IPS-NIHi7 (cell line): Measurements from ENCODE around the gene SLC35F4.

Source experiments
- DNase-seq: peaks from one replicate; pipeline ENCODE4 v3.0.0; 2012; ENCODE audit warnings: mixed read lengths; ENCODE audit errors: extremely low spot score

Gene SLC35F4

DNA sequence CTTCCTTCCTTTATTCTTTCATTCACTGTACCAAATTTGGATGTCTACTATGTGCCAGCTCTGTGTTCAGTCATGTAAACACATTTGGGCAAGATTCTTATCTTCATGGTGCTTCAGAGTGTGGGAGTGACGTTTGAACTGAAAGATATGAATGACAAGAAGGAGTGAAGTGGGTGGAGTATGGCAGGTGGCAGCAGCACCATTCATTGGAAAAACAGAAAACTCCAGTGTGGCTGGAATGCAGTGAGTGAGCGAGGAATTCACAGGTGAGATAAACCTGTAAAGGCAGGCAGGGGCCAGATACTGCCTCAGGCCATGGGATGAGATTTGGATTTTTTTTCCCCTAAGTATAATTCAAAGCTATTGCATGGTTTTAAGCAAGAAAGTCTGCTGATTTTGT is 231.6 kb downstream of the SLC35F4 start:
- peak; percentile 14 for DNase-seq

GRCh38 chr14:57632649-57633048 is 233.2 kb downstream of the SLC35F4 start:
- DNase-seq, result no peak

DNA sequence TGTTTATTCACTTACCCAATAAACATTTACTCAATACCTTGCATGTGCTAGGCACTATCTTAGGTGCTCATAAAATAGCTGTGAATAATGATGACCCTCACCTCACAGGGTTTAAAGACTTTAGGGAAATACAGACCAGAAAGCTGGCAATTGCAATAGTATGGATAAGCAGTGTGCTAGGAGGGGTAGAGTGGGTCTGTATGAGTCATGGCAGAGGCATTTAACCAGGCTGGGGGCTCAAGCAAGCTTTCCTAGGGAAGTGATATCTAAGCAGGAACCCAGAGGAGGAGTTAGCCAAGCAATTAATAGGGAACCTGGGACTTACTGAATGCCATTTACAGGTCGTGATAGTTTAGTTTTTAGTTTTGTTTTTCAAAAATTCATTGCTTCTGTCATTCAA is 248.4 kb downstream of the SLC35F4 start:
- peak; percentile 76 for DNase-seq

DNA sequence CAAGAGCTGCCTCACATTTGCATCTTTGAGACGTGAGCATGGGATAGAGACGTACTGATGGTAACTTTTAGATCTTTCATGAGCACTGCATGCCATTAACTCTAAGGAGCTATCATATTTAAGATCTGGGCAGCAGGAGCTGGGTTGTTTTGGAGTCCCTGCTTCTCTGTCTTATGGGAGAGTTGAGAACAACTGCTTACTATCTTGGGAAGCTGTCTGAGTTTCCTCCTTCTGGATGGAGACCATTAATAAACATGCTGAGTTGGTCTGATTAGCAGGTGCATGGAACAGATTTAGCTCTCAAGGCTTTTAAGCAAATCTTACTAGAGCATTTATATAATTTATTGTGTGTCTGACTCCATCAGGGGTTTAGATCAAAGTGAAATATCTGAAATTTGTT is 252.9 kb downstream of the SLC35F4 start:
- no peak for DNase-seq

- no peak for DNase-seq
Observed at GRCh38 chr14:57611555-57612075, 254.3 kb downstream of the SLC35F4 start.

DNA sequence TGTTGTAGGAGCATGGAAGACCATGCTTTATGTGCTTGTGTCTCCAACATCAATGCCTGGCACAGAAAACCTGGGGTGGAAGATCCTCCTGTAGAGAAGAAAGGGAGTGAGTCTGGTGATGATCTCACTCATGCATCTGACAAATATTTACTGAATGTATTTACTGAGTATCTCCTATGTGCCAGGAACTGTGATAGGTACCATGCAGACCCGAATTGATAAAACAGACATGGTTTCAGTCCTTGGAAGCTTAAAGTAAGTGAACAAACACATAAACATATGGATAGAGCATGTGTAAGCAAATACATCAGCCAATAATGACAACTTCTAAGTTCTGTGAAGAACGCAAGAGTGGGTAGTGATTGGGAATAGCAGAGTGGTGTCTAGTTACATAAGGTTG is 255.3 kb downstream of the SLC35F4 start:
- DNase-seq, result no peak

DNA sequence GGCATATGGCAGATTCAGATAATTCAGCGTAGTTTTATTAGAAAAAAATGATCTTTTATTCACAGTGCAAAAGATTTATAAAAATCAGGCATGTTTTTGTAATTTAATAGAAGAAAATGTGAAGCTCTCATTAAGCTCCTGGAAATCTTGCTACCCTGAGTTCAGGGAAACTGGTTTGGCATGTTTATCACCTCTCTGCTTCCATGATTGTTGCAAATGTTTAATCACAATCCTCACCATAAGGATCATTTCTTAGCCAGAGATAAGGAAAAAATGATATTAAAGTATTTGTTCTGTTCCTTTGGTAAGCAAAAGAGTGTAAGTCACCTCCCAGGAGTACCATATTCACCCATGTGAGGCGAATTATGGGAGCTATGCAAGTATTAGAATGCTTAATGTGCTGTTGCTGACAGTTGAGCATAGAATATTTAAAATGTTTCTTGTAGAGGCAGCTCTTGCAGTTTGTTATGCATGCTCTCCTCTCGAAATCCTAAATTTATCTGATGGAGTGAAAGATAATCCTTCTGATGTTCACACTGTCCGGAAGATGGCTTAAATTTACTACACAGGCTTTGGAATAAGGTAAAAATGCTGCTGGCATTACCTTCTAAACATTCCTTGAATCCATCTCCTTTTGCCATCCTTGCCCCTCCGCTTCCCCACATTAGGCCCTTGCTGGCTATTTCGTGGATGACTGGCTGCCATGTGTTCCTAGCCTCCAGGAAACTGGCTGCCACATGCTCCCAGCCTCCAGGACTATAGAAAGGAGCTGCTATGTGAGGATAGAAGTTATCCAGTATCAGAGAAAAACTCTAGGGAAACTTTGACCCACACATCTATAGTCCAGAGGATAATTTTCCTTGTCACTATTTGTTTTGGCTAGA is 256.5 kb downstream of the SLC35F4 start:
- DNase-seq, result no peak

GRCh38 chr14:57607086-57607485 is 258.8 kb downstream of the SLC35F4 start:
- DNase-seq, result no peak

DNA sequence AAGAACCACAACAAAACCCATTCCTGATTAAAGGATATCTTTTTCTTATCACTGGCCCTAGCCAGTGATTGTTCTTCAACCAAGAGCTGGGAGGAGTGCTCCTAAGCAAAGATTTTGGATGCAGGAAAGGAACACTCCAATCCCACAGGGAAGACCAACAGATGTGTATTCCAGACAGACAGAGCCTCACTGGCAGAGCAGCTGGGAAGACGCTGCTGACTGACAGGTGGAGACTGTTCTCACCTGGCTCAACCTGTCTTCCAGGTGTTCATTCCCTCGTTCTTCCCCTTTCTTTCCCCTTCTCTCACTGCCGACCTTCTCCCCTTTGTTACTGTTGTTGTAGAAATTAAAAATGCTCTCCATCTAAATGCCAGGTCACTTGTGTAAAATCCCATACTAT is 282.5 kb downstream of the SLC35F4 start:
- peak; percentile 28 for DNase-seq

- no peak for DNase-seq
Observed at GRCh38 chr14:57582746-57583145, 283.1 kb downstream of the SLC35F4 start.

DNA sequence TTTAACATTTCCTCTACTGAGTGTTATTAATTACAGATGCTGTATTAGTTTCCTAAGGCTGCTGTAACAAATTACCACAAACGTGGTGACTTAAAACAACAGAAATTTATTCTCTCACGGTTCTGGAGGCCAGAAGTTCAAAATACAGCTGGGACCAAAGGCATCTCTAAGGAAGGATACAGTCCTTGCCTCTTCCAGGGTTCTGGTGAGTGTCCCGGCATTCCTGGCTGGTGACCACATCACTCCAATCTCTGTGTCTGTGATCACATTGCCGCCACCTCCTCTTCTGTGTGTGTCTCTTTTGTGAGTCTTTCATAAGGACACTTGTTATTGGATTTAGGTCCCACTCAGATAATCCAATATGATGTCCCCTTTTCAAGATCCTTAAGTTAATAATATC is 287.1 kb downstream of the SLC35F4 start:
- no peak for DNase-seq

GRCh38 chr14:57576498-57576897 is 289.4 kb downstream of the SLC35F4 start:
- DNase-seq, result no peak

DNA sequence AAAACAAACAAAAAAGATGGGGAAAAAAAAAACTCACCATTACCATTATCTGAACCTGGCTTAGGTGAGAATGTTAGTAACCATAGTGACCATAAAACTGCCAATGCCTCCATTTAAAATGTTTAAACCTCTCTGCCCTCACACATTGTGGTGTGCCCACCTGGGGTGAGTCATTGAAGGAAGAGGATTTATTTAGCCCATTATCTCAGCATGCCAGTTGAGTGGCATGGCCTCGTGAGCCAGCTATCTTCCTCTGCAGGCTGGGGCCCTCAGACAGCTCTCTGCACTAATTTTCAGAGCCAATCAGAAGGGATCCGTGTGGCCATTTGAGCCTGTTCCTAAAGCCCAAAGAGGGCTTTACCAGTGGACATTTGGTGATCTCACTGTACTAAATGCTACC is 290.4 kb downstream of the SLC35F4 start:
- DNase-seq, result no peak

DNA sequence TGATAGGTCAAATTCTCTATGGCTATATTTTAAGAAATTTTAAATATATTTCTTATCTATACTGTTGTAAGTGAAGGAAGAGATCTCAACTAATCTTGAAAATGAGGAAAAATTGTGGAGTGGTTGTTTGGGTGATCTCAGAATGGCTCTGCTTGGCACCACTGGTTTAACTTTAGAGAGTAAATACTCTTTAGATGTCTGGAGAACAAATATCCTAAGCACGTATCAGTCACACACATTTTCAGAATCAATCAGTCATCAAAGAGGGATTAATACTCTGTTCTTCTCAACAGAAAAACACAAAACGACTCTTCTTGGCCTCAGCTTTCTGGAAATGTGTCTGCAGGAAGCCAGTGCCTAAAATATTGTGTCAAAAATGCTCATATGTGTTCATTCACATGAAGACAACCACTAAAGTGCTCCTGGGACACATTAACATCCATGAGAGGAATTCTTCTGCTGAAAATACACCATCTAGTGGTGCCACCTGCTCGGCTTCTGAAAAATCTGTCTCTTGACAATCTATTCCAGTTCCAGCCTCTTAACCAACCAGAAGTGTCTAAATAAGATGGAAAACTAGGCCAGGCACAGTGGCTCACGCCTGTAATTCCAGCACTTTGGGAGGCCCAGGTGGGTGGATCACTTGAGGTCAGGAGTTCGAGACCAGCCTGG is 291.1 kb downstream of the SLC35F4 start:
- no peak for DNase-seq

DNA sequence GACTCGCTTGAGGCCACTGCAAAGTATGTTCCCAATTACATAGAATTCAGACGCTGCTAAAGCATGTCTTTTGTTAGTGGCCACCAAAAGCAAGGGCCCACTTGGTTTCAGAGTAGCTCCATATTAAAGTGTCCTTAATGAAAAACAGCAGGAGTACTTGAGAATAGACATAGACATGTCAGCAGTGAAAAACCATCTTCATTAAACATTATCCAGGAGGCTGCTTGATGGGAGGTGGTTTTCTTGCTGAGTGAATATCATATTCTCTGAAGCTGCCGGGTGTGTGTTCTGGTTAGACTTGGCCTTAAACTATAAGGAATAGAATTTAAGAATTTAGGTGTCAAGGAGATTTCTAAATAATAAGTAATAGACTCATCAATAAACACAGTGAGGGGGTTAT is 292.7 kb downstream of the SLC35F4 start:
- no peak for DNase-seq

DNA sequence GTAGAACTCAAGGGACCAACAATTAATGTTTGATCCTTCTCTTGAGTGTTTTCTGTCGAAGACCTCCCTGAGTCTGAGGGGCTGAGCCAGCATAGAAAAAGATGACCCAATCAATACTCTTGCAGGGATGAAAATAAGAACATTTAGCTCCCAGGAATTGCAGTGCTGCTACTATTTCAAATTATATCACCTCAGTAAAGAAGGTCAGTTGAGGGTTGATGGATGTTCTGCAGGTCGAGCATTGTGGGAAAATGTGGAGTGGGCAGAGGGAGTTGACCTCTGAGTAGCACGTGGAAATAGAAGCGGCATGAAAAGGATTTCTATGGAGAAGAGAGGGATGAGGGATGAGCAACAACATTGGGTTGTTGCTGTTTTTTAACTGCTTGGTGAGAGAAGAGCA is 297.3 kb downstream of the SLC35F4 start:
- no peak for DNase-seq

DNA sequence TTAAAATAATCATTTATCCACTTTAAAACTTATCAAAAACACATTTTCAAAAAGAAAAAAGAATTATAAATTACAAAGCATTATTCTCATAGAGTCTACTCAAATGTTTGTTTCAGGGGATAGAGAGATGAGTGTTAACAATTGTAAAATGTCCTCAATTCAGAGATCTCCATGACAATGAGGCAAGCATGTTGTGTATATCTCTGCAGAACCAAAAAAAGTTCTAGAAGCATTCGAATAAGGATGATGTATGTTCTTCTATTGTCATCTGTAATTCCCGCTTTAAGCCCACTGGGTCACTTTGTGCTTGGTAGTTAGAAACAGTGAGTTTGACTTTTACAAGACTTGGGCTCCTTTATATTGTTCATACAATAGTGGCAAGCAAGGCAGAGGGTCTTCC is 298.7 kb downstream of the SLC35F4 start:
- no peak for DNase-seq

- DNase-seq, result no peak
Observed at GRCh38 chr14:57560681-57561080, 305.2 kb downstream of the SLC35F4 start.

DNA sequence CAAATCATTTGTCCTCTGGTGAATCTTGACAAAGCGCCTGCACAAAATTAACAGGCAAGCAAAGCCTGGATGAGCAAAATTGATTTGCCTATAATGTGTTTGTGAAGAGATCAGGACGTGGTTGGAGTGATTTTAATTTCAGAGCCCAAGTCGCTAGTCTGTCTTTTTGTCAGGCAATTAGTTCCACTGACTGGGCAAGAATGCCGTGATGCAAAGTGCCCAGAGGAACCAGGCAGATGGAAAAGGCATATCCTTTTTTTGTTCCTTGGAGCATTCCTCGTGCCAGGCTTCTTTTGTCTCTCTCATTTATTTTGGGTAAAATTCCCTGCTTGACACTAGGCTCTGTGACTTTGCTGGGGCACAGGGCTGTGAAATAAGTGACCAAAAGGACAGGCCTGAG is 306.3 kb downstream of the SLC35F4 start:
- no peak for DNase-seq

DNA sequence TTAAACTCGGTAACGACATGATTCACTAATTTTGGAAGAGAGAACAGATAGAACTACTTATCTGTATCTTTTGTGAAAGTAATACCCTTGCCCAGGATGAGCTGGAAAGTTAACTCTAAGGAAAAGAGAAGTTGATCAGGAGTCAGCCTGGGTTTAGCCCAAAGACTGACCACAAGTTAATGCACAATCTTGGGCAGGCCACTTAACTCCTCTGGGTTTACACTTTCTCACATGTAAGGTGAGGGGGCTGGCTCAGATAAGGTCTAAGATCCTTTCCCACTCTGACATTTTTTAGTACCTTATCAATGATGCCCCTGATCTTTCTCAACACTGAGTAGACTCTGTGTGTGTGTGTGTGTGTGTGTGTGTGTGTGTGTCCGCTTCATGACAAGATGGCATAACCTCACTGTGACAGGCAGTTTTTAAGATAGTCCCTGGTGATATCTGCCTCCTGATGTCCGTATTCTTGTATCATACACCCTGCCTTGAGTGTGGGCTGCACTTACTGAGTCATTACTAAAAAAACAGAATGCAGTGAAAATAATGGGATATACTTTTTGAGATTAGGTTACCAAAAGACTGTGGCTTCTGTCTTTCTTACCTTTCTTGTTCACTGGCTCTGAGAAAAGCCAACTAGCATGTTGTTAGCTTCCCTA is 316.0 kb downstream of the SLC35F4 start:
- no peak for DNase-seq

- DNase-seq, result no peak
Observed at GRCh38 chr14:57549016-57549564, 316.8 kb downstream of the SLC35F4 start.

DNA sequence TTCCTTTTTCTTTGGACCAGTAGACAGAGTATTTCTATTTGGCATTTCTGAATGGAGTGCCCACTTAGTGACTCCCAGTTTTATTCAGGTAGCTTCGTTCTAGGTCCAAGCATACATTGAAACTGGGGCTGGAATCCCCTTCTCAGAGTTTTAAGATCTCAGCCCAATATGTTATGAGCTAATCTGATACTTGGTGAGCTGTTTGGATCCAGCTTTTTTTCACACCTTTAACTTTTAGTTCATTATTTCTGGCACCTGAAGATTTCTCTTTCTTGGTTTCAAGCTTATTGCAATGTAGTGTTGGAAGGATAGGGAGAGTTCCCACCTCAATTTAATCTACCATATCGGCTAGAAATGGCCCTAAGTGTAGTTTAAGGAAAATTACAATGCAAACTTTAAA is 318.8 kb downstream of the SLC35F4 start:
- no peak for DNase-seq
